HS-5 (cell line): ENCODE data around the gene PAQR4.

Experiments used
- DNase-seq: peaks from one replicate; pipeline ENCODE4 v3.0.0-alpha.2; 2012; ENCODE audit warnings: low read depth

The PAQR4 gene

DNA sequence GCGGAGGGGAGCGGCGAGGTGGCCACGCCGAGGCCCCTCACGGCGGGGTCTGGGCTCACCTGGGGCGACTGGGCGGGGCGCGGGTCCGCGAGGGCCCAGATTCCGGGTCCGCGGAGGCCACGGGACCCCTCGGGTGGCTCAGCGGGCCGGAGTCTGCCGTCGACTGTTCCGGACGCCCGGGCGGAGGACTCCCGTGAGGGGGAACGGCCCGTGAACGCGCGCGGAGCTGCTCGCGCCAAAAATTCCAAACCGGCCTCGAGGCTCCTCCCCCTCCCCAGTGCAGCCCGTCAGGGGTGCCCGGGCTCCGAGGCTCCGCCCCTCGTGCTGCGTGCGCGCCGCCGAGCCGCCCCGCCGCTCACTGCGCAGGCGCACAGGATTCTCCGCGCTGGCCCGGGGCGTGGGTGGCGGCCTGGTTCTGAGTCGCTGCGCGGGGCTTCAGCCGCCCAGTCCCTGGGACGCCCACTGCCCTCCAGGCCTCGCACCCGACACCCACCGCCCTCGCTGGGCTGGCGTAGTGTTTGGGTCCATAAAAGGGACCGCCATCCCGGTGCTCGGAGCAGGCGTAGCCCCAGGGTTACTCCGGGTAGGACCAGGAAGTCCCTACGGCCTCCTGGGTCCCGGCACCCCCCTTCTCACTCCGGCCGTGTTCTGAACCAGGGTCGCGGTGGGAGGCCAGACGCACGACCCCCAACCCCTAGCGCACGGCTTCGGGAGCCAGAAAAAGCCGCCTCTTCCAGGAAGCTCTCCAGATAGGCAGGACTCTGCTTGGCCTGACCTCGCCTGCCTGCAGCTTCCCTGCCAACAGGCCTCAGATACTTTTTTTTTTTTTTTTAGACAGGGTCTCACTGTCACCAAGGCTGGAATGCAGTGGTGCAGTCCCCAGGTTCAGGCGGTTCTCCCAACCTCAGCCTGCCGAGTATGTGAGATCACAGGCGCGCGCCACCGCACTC, 11.4 kb downstream of the PAQR4 start, which contains the start of gene PKMYT1:
PKMYT1 (minus strand) TSS at position 220 of the 950 bp plus-strand sequence. CDS start 789 bp downstream, outside the sequence.
- DNase-seq: no peak

DNA sequence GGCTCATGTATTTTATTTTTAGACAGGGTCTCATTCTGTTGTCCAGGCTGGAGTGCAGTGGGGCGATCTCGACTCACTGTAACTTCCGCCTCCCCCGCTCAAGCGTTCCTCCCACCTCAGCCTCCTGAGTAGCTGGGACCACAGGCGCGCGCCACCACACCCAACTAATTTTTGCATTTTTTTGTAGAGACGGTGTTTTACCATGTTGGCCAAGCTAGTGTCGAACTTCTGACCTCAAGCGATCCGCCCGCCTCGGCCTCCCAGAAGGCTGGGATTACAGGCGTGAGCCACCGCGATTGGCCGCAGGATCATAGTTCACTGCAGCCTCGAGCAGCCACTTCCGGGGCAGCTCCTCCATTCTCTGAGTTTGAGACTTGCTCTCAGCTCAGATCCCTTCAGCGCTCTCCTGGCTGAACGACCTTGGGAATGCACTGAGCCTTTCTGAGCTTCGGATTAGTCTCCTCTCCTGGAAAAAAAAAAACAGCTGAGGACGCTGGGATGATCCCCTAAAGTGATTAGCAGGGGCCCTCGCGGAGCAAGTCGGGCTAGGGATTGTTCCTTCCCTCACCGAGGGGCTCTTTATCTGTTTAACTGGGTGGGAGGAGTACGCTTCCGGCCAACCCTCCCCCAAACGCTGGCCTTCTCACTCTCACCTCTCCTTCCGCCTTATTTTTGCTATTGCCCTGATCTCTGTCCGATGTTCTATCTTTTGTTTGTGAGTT, 12.2 kb downstream of the PAQR4 start:
- DNase-seq: no peak

GRCh38 chr16:2981899-2982250, 12.7 kb downstream of the PAQR4 start:
- no peak for DNase-seq

- no peak for DNase-seq
These were observed 13.3 kb downstream of the PAQR4 start for GRCh38 chr16:2982402-2982801.

DNA sequence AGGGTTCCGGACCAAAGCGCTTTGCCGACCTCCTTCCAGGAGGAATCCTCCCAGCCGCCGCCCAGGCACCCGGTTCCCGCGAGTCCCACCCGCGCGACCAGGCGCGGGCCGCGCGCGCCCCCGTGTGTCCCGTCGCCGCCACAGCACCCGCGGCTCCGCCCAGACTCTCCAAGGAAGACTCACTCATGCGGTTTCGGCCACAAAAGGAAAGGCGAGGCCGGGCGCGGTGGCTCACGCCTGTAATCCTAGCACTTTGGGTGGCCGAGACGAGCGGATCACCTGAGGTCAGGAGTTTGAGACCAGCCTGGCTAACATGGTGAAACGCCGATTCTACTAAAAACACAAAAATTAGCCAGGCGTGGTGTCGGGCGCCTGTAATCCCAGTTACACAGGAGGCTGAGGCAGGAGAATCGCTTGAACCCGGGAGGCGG, 14.6 kb downstream of the PAQR4 start:
- no peak for DNase-seq

DNA sequence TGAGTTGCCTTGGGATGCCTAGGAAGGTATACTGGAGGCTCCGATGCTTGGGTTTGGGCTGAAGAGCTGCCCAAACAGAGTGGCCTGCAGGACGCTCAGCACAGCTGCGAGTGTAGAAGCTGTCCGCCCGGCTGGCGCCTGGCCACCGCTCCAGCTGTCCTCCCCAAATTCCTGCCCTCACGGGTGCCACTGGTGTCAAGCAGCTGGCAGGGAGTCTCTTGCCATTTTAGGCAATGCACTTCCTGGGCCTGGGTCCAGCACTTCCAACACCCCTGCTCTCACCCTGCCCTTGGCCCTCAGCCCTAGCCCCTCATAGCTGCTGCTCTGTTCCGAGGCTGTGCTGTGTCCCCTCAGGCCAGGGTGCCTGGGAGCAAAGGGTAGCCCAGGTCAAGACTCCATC, 16.3 kb downstream of the PAQR4 start:
- DNase-seq: no peak

- DNase-seq: no peak
These were observed 16.8 kb downstream of the PAQR4 start for GRCh38 chr16:2985893-2986355.

- no peak for DNase-seq
These were observed 17.6 kb downstream of the PAQR4 start for GRCh38 chr16:2986623-2987188.

DNA sequence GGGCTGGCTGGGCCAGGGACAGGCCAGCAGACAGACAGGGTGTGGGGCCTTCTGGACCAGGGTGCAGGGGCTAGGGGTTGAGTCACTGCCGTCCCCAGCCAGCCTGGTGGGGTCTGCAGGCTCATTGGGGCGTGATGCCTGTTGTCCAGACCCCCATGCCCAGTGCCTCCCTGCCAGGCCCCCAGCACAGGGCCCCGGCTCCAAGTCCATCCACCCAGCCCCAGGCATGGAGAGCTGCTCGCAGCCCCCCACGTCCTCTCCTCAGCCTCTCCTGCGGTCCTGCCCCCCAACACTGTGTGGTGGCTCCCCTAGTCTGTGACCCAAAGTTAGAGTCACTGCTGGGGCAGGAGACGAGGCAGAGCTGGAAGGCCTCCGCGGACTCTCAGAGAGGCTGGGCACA, 18.1 kb downstream of the PAQR4 start:
- DNase-seq: no peak

DNA sequence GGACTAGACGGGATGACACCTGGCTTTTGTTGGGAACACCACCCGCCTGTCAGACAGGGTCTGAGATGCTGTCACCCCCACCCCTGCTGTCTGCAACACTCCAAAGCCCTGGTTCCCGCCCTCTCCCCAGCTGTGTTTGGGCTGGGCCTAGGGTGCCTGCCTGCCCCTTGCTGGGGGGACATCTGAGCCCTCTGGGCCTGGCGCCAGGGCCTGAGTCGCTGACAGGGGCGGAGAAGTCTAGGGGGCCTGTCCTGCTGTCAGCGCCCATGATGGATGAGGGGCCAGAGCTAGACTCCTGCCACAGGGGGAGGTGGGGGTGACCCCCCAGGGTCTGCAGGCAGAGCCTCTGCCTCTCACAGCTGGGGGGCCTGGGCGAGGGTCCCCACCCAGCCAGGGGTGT, 18.7 kb downstream of the PAQR4 start:
- DNase-seq: no peak

DNA sequence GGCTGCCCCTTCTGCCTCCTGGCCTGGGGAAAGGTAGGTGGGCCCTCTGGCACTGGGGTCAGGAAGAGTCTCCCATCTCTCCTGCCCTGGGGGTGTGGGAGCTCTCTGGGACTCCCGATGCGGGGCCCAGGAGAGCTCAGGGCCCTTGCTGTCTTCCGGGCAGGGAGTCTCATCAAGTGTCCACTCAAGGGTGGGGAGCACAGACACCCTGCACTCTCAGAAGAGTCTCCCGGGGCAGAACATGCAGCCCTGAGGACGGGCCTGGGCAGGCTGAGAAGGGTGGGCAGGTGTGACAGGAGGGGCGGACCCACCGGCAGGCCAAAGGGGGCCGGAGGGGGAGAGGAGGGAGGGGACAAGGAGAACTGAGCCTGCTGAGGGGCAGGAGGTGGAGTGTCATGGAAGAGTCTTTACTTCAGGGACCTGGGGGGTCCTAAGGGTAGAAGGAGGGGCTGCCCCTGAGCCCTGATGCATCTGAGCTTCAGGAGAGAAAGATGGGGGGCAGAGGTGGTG, 19.5 kb downstream of the PAQR4 start:
- DNase-seq: no peak

DNA sequence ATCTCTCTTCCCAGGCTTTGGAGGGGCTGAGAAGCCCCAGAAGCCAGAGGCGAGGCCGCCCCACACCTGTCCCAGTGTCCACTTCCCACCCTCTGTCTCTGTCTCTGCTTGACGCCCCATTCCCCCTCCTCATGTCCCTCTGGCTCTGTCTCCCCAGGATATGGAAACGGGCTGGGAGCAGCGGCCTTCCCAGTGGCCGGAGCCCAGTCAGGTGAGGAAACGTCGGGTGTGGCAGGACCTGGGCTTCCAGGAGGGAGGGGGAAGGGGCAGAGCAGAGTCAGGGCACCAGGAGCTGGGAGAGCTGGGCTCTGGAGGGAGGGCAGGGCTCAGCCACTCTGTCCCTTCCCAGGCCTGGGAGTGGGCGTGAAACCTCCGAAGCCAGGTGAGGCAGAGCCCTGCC, 21.7 kb downstream of the PAQR4 start:
- no peak for DNase-seq

DNA sequence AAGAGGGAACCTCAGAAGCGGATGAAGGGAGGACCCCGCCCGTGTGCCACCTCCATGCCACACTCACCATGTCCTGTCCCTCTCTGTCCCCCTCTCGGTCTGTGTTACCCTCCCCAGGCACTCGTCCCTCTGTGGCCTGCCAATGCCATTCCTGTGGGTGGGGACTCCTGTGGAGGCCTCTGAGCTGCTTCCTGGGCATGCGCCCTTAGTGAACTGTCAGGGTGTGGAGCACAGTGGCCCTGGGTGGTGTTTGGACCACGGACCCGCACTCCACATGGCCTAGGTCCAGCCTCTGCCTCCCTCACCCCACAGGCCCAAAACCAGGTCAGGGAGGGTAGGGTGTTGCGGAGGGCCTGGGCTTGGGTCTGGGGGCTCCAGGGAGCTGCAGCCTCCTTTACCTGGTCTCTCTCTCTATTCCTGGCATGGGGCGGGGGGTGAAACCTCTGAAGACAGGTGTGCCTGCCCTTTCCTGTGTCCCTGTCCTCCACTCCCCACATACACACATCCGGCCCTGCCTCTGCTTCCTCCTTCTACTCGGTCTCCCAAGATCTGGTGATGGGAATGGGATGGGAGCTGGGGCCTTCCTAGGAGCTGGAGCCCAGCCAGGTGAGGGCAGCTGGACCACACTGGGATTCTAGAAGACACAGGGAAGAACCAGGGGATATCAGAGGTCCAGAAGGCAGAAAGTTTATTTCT, 22.6 kb downstream of the PAQR4 start:
- no peak for DNase-seq

DNA sequence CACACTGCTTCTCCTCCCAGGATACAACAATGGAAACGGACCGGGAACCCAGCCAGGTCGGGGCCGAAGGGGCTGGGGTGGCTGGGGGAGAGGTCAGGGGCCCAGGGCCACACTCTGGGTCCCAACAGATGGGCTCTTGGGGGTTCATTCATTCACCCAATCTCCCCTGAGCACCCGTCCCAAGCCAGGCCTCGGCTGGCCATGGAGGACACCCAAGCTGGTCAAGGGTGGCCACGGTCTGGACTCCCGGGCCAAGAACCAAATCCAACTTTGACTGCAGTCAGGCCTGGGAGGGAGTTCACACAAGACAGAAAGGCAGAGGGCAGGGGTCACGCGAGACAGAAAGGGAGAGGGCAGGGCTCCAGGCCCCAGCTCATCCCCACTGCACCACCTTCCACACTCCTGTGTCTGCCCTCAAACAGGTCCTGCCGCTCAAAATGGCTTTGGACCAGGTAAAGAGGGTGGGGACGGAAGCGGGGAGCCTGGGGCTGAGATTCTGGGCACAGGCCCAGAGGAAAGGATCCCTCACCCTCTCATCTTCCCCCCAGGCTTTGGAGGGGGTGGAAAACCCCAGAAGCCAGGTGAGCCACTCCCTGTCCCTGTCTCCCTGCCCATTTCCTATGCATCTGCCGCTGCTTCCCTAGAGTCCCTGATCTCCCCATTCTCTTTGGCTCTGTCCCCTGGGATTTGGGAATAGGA, 23.4 kb downstream of the PAQR4 start:
- DNase-seq: no peak

DNA sequence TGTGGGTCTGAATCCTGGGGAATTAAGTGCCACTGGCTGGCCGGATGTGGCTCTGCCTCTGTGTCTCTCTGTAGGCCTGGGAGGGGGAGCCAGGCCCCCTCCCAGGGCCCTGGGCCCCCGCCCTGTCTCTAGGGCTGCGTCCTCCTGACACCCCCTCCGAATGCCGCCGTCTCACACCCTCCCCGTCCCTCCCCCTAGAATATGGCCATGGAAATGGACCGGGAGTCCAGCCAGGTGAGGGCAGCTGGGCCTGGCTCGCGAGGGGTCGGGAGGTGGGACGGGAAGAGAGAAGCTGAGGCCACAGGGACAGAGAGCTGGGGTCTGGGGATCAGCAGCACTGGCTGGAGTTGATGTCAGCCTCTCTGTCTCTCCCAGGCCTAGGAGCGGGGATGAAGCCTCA, 27.1 kb downstream of the PAQR4 start:
- DNase-seq: no peak

- no peak for DNase-seq
These were observed 30.8 kb downstream of the PAQR4 start for GRCh38 chr16:2999929-3000328.

- DNase-seq: no peak
These were observed 31.4 kb downstream of the PAQR4 start for GRCh38 chr16:3000540-3000939.

DNA sequence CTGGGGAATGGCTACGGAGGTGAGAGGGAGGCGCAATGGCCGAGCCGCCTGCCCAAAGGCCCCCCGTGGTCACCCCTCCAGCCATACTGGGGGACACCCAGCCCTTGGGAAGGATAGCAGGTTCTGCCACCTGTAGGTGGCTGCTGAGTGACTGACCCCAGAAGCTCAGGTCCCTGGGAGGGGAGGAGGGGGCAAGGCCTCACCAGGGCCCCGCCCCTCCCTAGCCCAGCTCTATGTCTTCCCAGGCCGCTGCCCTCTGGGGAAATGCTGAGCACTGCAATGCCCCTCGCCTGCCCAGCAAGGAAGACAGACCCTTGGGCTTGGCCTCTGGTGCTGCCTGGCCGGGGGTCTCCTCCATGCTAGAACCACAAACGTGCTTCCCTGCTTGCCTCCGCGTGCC, 32.2 kb downstream of the PAQR4 start:
- DNase-seq: no peak

- DNase-seq: peak; percentile 88
These were observed 34.6 kb downstream of the PAQR4 start for GRCh38 chr16:3003582-3004270.

- DNase-seq: no peak
These were observed 35.2 kb downstream of the PAQR4 start for GRCh38 chr16:3004319-3004718.
